Colonic mucosa (tissue), 4 donors: ENCODE data around the gene UBL3. TPM values are rescaled to one million over a fixed set of nuclear protein-coding genes. Genes with fewer than 3 reads are reported as not detected.

Experiments used
- DNase-seq: peaks from one replicate; pipeline ENCODE4 v3.0.0-alpha.2; 2020
- H3K27ac ChIP-seq: fragments of 200-600 bp; one replicate; pipeline ENCODE4 v1.8.0; 2021
- H3K27me3 ChIP-seq: fragments of 200-600 bp; one replicate; pipeline ENCODE4 v1.8.0; 2021
- H3K36me3 ChIP-seq: fragments of 200-600 bp; one replicate; pipeline ENCODE4 v1.8.0; 2021
- H3K4me1 ChIP-seq: fragments of 200-600 bp; one replicate; pipeline ENCODE4 v1.8.0; 2021; ENCODE audit warnings: mild to moderate bottlenecking
- H3K4me3 ChIP-seq: fragments of 200-600 bp; one replicate; pipeline ENCODE4 v1.8.0; 2021
- H3K9ac ChIP-seq, 2 donors: one replicate each; pipeline ENCODE4 v1.7.0; 2013; ENCODE audit warnings: control low read depth in 2 of 2, low read depth in 2 of 2, low read length in 2 of 2
- H3K9me3 ChIP-seq: fragments of 200-600 bp; one replicate; pipeline ENCODE4 v1.8.0; 2021
- intact Hi-C: fragments of 100-400 bp; cut with DNase I; formaldehyde crosslinking; loops from one replicate; pipeline ENCODE4 v1.14.1; 2022
- total RNA-seq, 2 donors: library from RNA; stranded (reverse); fragmentation: NEBNext Ultra II Directional in 1 of 2; extraction: Animal tissue kit (Norgen Biotek cat#: 25700) in 1 of 2; gene quantifications; one replicate each; pipeline ENCODE4 v1.2.1, GENCODE V29; 2021
- TF ChIP-seq, protein P1 (sequence below): fragments of 200-600 bp; IDR thresholded peaks from one replicate; pipeline ENCODE4 v1.8.0; 2022; ENCODE audit warnings: antibody characterized with exemption, mild to moderate bottlenecking
- donor health status: healthy.
- donor health status: DM: no; HTN: no; CAD: no.
- donor health status: DM: no; HTN: no; CAD: no.

The UBL3 gene
- total RNA-seq, 2 donors from 2014 or later, result 30.0 to 50.3 TPM

- TF ChIP-seq, protein P1, sequence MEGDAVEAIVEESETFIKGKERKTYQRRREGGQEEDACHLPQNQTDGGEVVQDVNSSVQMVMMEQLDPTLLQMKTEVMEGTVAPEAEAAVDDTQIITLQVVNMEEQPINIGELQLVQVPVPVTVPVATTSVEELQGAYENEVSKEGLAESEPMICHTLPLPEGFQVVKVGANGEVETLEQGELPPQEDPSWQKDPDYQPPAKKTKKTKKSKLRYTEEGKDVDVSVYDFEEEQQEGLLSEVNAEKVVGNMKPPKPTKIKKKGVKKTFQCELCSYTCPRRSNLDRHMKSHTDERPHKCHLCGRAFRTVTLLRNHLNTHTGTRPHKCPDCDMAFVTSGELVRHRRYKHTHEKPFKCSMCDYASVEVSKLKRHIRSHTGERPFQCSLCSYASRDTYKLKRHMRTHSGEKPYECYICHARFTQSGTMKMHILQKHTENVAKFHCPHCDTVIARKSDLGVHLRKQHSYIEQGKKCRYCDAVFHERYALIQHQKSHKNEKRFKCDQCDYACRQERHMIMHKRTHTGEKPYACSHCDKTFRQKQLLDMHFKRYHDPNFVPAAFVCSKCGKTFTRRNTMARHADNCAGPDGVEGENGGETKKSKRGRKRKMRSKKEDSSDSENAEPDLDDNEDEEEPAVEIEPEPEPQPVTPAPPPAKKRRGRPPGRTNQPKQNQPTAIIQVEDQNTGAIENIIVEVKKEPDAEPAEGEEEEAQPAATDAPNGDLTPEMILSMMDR, result no peak
- H3K9ac ChIP-seq, result no peak overlapping the region
- intact Hi-C loops, result no loop called here
- no peak for DNase-seq
- H3K36me3 ChIP-seq, result no peaks in the 10 kb centered on the region
- no peak overlapping the region for H3K4me3 ChIP-seq
- H3K9me3 ChIP-seq, result no peaks in the 10 kb centered on the region
- H3K27me3 ChIP-seq, result no peaks in the 10 kb centered on the region
- H3K4me1 ChIP-seq, result no peaks in the 10 kb centered on the region
- H3K27ac ChIP-seq, result no peak overlapping the region
Observed at GRCh38 chr13:29858231-29858630, 7.8 kb upstream of the UBL3 start.

GRCh38 chr13:29857085-29857484 lies 6.7 kb upstream of the UBL3 start:
- no peaks in the 10 kb centered on the region for H3K27me3 ChIP-seq
- no peak for DNase-seq
- no peaks in the 10 kb centered on the region for H3K9me3 ChIP-seq
- H3K36me3 ChIP-seq, result no peaks in the 10 kb centered on the region
- intact Hi-C loops, result no loop called here
- no peak overlapping the region for H3K9ac ChIP-seq
- H3K4me3 ChIP-seq, result no peak overlapping the region
- no peaks in the 10 kb centered on the region for H3K4me1 ChIP-seq
- H3K27ac ChIP-seq, result no peak overlapping the region
- TF ChIP-seq, protein P1, result no peak

GRCh38 chr13:29856426-29856825 lies 6.0 kb upstream of the UBL3 start:
- Histone ChIP-seq H3K4me1 (no peaks in the 10 kb centered on the region), H3K27ac (no peak overlapping the region), H3K9ac (no peak overlapping the region), H3K4me3 (no peak overlapping the region), H3K36me3 (no peaks in the 10 kb centered on the region), H3K9me3 (no peaks in the 10 kb centered on the region), H3K27me3 (no peaks in the 10 kb centered on the region)
- TF ChIP-seq, protein P1, result no peak
- no peak for DNase-seq
- intact Hi-C loops, result no loop called here

- H3K9me3 ChIP-seq, result no peaks in the 10 kb centered on the region
- no peak for DNase-seq
- TF ChIP-seq, protein P1, result no peak
- no peak overlapping the region for H3K27ac ChIP-seq
- no peak overlapping the region for H3K4me3 ChIP-seq
- intact Hi-C loops, result no loop called here
- H3K4me1 ChIP-seq, result no peaks in the 10 kb centered on the region
- no peaks in the 10 kb centered on the region for H3K27me3 ChIP-seq
- no peak overlapping the region for H3K9ac ChIP-seq
- no peaks in the 10 kb centered on the region for H3K36me3 ChIP-seq
Observed at GRCh38 chr13:29855784-29856183, 5.4 kb upstream of the UBL3 start.

- Histone ChIP-seq H3K4me3 (no peak overlapping the region), H3K4me1 (no peaks in the 10 kb centered on the region), H3K36me3 (no peaks in the 10 kb centered on the region), H3K9ac (no peak overlapping the region), H3K27me3 (no peaks in the 10 kb centered on the region), H3K9me3 (no peaks in the 10 kb centered on the region), H3K27ac (no peak overlapping the region)
- DNase-seq, result no peak
- intact Hi-C loops, result no loop called here
- TF ChIP-seq, protein P1, result no peak
Observed at GRCh38 chr13:29855009-29855408, 4.6 kb upstream of the UBL3 start.

DNA sequence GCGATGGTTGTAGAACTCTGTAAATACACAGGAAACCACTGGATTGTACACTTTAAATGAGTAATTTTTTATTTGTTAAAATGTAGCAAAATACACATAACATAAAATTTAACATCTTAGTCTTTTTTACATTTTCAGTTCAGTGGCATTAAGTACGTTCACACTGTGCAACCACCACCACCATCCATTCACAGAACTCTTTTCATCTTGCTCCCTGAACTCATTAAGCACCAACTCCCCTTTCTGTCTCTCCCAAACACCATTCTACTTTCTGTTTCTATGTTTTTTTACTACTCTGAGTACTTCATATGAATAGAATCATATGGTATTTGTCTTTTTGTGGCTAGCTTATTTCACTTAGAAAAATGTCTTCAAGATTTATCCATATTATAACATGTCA lies 2.7 kb upstream of the UBL3 start:
- intact Hi-C loops, result no loop called here
- Histone ChIP-seq H3K9ac (no peak overlapping the region), H3K27me3 (no peaks in the 10 kb centered on the region), H3K9me3 (no peaks in the 10 kb centered on the region), H3K4me3 (no peak overlapping the region), H3K4me1 (no peaks in the 10 kb centered on the region), H3K36me3 (no peaks in the 10 kb centered on the region), H3K27ac (no peak overlapping the region)
- no peak for DNase-seq
- TF ChIP-seq, protein P1, result no peak
